SK-N-SH (cell line): ENCODE data around the gene NARS2.

Experiments used
- EP300 ChIP-seq, 2 experiments: IDR thresholded peaks; 2 replicates each; pipeline versions ENCODE4 v1.4.0 to v1.6.1; 2012; ENCODE audit warnings: borderline replicate concordance in 1 of 2, low read depth in 1 of 2, low read length in 1 of 2
- FOXM1 ChIP-seq: IDR thresholded peaks from 2 replicates; pipeline ENCODE4 v1.4.0; 2012; ENCODE audit warnings: low read depth, mild to moderate bottlenecking
- JUND ChIP-seq: IDR thresholded peaks from 2 replicates; pipeline ENCODE4 v1.4.0; 2012
- MAX ChIP-seq: IDR thresholded peaks from 2 replicates; pipeline ENCODE4 v1.4.0; 2012; ENCODE audit warnings: low read depth
- NFIC ChIP-seq: IDR thresholded peaks from 2 replicates; pipeline ENCODE4 v1.4.0; 2012; ENCODE audit warnings: borderline replicate concordance
- POLR2AphosphoS5 ChIP-seq: IDR thresholded peaks from 2 replicates; pipeline ENCODE4 v1.6.1; 2012; ENCODE audit warnings: low read depth, low read length
- RXRA ChIP-seq: IDR thresholded peaks from 2 replicates; pipeline ENCODE4 v1.4.0; 2012; ENCODE audit warnings: low read depth, mild to moderate bottlenecking, borderline replicate concordance
- SIN3A ChIP-seq: IDR thresholded peaks from 2 replicates; pipeline ENCODE4 v1.6.1; 2012; ENCODE audit warnings: low read depth, mild to moderate bottlenecking, low read length, moderate library complexity, borderline replicate concordance
- USF2 ChIP-seq: fragments of 150-350 bp; IDR thresholded peaks from 2 replicates; pipeline ENCODE4 v1.6.1; 2017; ENCODE audit warnings: antibody characterized with exemption, low read length, low read depth, borderline replicate concordance
- TF ChIP-seq, protein P1 (sequence below): IDR thresholded peaks from 2 replicates; pipeline ENCODE4 v1.4.0; 2012; ENCODE audit warnings: low read depth, borderline replicate concordance
- TF ChIP-seq, protein P2 (sequence below): fragments of 200-600 bp; sonication (generic); IDR thresholded peaks from 2 replicates; pipeline ENCODE4 v1.6.1; 2017; ENCODE audit warnings: antibody characterized with exemption, mild to moderate bottlenecking, moderate library complexity

DNA sequence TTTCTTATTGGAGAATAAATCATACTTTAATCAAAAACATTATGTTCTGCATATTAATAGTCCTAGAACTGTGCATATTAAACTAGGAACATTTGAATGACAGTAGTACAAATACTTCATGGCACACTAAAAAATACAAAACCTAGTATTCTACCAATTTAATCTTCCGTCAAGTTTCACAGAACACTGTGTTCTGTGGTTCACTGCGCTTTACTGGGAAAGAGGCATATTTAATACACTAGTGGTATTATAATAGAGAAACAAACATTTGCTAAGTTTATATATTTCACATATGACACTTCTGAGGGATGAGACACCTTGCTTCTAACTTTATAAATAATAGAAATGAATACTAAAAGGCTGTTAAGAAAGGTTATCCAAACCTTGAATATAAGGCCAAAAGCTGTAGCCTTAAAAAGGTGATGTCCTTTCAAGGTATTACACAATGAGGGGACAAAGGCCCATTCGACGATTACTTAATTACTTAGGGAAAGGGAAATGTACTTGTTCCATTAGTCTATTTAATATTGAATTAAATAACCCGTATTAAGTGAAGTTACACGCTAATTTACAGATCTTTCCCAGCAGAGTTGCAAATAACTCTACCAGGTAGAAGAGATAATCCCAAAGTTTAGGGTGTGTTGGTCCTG lies 48.0 kb downstream of the NARS2 start:
- TF ChIP-seq POLR2AphosphoS5 (no peak), USF2 (no peak), RXRA (no peak), FOXM1 (no peak), NFIC (no peak), JUND (no peak), MAX (no peak), SIN3A (no peak), EP300 (IDR thresholded peaks at IDR 0.05; ENCODE audit: borderline replicate concordance in 1 of 2, low read depth in 1 of 2, low read length in 1 of 2) (no peak)
- TF ChIP-seq, protein P1, sequence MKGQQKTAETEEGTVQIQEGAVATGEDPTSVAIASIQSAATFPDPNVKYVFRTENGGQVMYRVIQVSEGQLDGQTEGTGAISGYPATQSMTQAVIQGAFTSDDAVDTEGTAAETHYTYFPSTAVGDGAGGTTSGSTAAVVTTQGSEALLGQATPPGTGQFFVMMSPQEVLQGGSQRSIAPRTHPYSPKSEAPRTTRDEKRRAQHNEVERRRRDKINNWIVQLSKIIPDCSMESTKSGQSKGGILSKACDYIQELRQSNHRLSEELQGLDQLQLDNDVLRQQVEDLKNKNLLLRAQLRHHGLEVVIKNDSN: no peak
- TF ChIP-seq, protein P2, sequence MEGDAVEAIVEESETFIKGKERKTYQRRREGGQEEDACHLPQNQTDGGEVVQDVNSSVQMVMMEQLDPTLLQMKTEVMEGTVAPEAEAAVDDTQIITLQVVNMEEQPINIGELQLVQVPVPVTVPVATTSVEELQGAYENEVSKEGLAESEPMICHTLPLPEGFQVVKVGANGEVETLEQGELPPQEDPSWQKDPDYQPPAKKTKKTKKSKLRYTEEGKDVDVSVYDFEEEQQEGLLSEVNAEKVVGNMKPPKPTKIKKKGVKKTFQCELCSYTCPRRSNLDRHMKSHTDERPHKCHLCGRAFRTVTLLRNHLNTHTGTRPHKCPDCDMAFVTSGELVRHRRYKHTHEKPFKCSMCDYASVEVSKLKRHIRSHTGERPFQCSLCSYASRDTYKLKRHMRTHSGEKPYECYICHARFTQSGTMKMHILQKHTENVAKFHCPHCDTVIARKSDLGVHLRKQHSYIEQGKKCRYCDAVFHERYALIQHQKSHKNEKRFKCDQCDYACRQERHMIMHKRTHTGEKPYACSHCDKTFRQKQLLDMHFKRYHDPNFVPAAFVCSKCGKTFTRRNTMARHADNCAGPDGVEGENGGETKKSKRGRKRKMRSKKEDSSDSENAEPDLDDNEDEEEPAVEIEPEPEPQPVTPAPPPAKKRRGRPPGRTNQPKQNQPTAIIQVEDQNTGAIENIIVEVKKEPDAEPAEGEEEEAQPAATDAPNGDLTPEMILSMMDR: no peak
